Gastrocnemius medialis (tissue), 4 donors: Measurements from ENCODE around the gene INCENP.

Source experiments
- POLR2A ChIP-seq, 2 donors: fragments of 450-650 bp; IDR thresholded peaks; one replicate each; pipeline ENCODE4 v1.6.1; 2017; ENCODE audit warnings: antibody characterized with exemption in 2 of 2, mild to moderate bottlenecking in 2 of 2, moderate library complexity in 2 of 2
- TF ChIP-seq, protein P1 (sequence below), 5 experiments: fragments of 450-650 bp in 3 of 5; fragments of 200-600 bp in 2 of 5; sonication (generic) in 2 of 5; IDR thresholded peaks in 4 of 5; conservative IDR thresholded peaks in 1 of 5; 1 replicate in 4 of 5; 2 replicates in 1 of 5; pipeline ENCODE4 v1.5.1; 2016 to 2019; ENCODE audit warnings: antibody characterized with exemption in 5 of 5, mild to moderate bottlenecking in 3 of 5, moderate library complexity in 3 of 5

DNA sequence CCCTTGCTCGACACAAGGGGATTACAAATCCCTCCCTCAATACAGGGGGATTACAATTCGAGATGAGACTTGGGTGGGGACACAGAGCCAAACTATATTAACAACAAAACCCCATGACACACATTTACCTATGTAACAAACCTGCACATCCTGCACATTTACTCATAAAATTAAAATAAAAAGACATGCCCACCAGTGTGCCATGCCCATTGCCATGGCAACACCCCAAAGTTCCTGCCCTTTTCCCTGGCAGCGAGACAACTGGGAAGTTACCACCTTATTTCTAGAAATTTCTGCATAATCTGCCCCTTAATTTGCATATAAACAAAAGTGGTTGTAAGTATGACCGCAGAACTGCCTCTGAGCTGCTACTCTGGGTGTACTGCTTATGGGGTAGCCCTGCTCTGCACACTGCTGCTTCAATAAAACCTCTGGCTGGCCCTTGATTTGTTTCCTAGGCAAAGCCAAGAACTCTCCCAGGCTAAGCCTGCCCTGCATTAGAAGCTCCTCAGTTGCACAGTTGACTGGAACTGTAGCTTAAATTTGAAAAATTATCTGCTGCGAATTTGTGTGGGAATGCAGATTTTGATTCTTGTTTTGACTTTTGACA is 8.6 kb upstream of the INCENP start:
- TF ChIP-seq, protein P1, sequence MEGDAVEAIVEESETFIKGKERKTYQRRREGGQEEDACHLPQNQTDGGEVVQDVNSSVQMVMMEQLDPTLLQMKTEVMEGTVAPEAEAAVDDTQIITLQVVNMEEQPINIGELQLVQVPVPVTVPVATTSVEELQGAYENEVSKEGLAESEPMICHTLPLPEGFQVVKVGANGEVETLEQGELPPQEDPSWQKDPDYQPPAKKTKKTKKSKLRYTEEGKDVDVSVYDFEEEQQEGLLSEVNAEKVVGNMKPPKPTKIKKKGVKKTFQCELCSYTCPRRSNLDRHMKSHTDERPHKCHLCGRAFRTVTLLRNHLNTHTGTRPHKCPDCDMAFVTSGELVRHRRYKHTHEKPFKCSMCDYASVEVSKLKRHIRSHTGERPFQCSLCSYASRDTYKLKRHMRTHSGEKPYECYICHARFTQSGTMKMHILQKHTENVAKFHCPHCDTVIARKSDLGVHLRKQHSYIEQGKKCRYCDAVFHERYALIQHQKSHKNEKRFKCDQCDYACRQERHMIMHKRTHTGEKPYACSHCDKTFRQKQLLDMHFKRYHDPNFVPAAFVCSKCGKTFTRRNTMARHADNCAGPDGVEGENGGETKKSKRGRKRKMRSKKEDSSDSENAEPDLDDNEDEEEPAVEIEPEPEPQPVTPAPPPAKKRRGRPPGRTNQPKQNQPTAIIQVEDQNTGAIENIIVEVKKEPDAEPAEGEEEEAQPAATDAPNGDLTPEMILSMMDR (IDR thresholded peaks at IDR 0.05 in 4 of 5, conservative IDR thresholded peaks at IDR 0.05 in 1 of 5): no peak
- TF ChIP-seq POLR2A (IDR thresholded peaks at IDR 0.05): no peak
